HG02981 (cell line): ENCODE measurements around the gene DUS4L.
"Not testable (repeated sequence)": the region's sequence is repeated elsewhere in the genome, so short reads cannot be mapped to it uniquely, and the experiment has no call there.

ENCODE experiments used
- ATAC-seq: cut with Tn5 transposase; IDR thresholded peaks from one replicate; pipeline ENCODE4 v1.9.1; 2021; ENCODE audit warnings: mild to moderate bottlenecking, moderate library complexity; ENCODE audit not compliant: unreplicated experiment

Gene DUS4L, protein sequence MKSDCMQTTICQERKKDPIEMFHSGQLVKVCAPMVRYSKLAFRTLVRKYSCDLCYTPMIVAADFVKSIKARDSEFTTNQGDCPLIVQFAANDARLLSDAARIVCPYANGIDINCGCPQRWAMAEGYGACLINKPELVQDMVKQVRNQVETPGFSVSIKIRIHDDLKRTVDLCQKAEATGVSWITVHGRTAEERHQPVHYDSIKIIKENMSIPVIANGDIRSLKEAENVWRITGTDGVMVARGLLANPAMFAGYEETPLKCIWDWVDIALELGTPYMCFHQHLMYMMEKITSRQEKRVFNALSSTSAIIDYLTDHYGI

DNA sequence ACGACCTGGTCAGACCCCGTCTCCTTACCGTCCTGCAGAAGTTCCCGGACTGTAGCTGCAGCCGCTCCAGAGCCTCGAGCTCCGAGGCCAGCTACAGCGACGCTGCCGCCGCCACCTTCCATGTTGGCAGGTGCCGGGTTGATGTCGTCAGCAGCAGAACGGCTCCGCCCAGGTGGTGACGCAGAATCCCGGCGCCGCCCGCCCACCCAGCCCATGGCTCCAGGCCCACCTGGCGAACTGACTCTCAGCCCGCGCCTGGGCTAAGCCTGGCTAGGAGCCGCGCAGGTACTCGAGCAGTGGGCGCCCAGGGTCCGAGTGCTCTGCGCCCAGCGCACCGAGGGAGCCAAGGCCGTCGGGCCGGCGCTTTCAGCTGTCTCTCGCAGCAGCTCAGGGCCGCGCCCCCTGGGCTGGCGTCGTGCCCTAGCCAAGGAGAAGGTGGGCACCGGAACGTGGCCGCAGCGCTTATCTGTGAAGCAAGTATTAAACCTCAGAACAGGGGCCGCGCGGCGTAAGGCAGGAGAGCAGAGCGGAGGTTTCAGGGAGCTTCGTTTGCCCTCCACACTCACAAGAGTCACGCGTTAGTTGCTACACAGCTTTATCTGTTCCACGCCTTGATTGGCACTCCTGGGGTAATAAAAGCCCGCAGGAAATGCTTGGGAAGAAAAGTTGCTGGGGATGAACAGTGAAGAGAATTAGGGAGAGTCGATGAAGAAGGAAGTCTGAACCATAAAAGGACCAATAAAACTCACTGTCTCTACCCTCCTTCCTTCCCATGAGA lies at the start of gene DUS4L, which contains the start of gene COG5:
TSS of gene DUS4L (plus strand) at position 197 of the 778 bp plus-strand sequence. CDS start 3,100 bp downstream, outside the sequence.
TSS of gene COG5 (minus strand) at position 146 of the 778 bp plus-strand sequence. CDS start at position 122, 24 bp downstream.
- ATAC-seq: peak; percentile 96

DNA sequence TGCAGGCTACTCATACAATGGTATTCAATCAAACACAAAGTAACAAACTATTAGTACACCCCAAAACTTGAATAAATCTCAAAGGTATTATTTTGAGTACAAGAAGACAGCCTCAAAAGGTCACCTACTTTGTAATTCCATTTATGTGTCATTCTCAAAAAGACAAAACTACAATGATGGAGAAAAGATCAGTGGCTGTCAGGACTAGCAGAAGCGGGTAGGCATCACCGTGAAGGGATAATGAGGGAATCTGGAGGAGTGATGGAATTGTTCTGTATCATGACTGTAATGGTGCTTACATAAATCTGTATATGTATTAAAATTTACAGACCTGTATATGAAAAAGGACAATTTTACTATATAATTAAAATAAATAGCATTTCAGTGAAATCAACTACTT lies 37.1 kb upstream of the DUS4L start:
- no peak for ATAC-seq

DNA sequence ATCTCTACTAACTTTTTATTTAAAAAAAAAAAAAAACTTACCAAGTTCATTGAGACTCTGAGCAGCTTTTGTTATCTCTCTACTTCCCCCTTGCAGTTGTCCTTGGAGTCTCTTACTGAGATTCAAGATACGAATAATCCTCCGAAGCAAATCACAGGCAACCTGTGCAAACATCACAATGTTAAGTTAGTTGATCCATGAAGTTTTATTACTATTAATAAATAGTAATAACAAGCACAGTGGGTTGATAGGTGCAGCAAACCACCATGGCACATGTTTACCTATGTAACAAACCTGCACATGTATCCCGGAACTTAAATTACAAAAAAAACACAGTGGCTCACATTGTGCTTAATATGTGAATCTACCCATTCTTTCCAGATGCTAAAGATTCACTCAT lies 36.6 kb upstream of the DUS4L start:
- ATAC-seq: no peak

DNA sequence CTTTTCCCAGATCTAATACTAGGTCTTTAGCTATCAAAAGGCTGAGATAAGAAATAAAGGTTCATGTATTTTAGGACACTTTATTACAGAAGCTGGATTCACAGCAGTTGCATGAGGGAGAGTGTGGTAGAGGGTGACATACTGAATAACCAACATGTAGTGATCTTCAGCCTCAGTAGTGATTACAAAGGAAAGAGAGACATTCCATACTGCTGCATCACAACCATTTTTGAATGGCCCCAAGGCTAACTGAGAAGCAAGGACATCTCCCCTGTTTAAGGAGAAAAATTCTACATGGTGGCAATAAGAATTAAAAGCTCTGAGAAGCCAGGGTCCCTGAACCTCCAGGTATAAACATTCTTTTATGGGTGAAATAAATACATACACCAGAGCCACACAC lies 35.3 kb upstream of the DUS4L start:
- ATAC-seq: no peak

DNA sequence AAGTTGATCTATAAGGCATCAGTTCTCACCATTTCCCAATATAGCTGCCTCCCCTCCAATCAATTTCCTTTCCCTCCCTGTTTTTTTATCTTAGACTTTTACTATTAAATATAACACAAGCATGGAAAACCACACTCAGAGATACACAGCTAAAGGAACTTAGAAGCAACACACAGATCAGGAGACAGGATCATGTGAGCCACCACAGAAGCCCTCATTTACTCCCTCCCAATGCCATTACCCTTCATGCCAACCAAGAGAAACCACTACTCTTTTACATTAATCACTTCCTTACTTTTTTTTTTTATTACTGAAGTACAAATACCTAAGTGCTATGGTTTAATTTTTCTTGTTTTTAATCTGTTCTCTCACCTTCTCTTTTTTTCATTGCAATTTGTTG lies 33.0 kb upstream of the DUS4L start:
- no peak for ATAC-seq

DNA sequence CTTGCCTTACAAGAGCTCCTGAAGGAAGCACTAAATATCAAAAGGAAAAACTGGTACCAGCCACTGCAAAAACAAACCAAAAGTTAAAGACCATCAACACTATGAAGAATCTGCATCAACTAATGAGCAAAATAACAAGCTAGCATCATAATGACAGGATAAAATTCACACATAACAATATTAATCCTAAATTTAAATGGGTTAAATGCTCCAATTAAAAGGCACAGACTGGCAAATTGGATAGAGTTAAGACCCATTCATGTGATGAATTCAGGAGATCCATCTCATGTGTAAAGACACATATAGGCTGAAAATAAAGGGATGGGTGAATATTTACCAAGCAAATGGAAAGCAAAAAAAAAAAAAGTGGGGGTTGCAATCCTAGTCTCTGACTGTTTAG lies 29.6 kb upstream of the DUS4L start:
- no peak for ATAC-seq

DNA sequence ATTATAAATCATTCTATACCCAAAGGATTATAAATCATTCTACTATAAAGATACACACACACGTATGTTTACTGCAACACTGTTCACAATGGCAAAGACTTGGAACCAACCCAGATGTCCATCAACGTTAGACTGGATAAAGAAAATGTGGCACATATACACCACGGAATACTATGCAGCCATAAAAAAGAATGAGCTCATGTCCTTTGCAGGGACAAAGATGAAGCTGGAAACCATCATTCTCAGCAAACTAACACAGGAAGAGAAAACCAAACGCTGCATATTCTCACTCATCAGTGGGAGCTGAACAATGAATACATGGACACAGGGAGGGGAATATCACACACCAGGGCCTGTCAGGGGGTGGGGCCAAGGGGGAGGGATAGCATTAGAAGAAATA lies 26.5 kb upstream of the DUS4L start:
- not testable (repeated sequence) for ATAC-seq

DNA sequence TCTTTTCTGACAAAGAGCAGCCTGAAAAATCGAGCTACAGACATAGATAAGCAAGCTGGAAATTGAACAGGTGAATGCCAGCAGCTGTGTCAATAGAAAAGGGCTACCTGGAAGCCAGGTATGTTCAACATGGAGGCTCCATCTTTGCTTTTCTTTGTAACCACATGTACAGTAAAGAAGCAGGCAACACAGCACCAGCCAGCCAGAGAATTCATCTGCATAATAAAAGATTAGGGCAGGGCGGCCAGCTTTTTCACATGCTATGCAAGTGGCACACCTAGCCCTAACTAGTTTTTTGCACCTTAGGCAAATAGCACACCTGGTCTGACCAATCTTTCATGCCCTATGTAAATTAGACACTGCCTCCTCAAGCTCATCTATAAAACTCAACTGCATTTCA lies 25.8 kb upstream of the DUS4L start:
- ATAC-seq: no peak

DNA sequence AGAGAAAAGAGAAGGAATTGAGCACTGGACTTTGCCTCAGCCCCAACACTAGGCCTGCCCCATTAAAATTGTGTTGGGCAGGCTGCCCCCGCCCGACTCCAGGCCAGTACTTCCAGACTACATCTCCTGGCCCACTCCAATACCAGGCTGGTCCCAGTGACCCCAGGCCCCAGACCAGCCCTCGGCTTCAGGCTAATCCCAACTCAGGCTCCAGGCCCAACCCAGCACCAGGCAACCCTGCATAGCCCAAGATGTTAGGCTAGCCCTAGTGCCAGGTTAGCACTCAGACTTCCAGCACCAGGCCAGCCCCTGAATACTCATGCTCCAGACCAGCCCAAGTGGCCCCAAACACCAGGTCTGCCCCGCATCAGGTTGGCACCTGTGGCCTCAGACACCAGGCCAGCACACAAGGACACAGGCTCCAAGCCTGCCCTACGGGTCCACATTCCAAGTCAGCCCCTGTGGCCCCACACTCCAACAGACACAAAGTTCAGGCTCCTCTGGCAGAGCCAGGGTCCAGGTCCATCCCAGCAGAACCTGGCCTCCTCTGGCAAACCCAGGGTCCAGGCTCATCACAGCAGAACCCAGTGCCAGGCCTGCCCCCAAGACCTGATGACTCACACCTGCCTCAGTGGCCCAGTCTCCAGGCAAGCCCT lies 20.3 kb upstream of the DUS4L start:
- ATAC-seq: no peak

DNA sequence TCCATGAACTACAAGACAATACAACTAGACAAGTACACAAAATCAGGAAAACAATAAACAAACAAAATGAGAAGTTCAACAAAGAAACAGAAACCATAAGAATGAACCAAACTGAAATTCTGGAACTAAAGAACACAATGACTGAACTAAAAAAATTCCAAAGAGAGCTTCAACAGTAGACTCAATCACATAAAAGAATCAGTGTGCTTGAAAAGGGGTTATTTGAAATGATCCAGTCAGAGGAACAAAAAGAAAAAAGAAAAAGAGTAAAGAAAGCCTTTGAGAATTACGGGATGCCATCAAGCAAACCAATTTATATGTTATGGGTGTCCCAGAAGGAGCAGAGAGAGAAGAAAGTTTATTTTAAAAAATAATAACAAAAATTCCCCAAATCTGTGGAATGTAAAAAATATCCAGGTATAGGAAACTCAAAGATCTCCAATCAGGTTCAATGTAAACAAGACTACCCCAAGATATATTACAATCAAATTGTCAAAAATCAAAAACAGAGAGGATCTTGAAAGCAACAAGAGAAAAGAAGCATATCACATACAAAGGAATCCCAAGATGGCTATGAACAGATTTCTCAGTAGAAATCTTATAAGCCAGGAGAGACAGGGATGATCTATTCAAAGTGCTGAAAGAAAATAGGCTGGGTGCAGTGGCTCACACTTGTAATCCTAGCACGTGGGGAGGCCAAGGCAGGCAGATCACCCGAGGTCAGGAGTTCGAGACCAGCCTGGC lies 18.8 kb upstream of the DUS4L start:
- no peak for ATAC-seq

DNA sequence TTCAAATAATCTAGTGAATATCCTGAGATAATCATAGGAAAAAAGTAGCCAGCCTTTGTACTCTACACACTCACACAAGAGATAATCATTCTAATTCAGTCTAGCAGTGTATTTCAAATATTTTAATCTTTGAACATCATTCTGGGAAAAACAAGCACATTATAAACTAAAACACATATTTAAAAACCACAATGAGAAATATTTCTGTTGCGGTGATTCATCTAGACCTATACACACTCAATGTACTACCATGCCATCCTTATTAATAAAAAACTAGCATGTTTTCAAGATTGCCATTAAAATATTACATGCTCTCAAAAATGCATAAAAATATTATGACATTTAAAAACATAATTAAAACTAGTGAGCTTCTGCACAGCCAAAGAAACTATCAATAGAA lies 11.8 kb upstream of the DUS4L start:
- no peak for ATAC-seq

DNA sequence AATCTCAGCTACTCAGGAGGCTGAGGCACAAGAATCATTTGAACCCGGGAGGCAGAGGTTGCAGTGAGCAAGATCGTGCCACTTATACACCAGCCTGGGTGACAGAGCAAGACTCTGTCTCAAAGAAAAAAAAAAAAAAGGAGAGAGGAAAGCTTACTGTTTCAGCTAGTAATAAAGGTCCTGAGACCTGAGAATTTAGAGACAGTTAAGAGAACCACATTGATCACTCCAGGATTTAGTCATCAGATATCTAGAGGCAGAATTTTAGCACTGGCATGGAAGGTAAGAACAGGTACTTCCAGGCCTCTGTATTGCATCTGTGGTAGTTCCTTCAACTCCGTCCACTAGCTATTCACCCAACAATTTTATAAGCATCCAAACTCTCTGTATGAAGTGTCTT lies 7.9 kb upstream of the DUS4L start:
- no peak for ATAC-seq

DNA sequence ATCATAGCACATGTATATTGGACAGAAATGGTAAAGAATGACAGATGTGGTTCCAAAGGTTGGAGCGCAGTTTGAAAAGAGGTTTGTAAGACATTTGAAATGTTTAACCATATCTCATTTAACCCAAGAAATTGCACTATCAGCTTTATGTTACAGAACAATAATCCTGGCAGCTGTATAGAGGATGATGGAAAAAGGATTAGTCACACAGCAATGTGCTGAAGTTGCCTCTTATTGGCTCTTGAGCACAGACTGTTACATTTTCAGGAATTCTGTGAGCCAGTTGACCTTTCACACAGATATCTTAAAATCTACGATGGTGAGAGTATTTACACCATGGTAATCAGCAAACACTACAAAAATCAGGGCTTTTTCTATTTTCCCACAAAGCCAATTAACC lies 3.9 kb upstream of the DUS4L start:
- no peak for ATAC-seq

DNA sequence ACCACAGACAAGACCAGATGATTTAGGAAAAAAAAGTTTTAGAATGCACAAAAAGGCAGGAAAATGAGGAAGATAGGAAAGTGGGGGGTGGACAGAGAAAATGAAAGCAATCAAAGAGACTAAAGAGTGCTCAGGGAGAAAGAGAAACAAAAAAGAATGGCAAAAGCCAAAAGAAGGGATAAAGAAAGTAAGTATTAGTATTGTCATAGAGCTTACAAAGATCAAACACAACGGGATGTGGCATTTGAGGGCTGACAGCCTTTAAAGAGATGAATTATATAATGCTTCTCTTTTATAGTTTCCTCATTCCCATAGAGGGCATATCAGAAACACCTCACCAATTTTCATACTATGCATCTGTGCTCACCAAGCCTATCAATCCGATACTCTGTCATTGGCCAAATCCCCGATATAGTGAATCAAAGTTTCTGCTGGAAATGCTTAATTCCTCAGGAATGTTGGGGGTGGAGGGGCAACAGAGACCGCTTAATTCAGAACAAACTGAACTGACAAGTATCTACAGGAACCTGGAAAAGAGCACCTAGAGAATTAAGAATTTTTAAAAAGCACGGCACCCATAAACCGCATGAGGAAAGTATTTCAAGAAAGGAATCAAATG lies 2.8 kb upstream of the DUS4L start:
- no peak for ATAC-seq

DNA sequence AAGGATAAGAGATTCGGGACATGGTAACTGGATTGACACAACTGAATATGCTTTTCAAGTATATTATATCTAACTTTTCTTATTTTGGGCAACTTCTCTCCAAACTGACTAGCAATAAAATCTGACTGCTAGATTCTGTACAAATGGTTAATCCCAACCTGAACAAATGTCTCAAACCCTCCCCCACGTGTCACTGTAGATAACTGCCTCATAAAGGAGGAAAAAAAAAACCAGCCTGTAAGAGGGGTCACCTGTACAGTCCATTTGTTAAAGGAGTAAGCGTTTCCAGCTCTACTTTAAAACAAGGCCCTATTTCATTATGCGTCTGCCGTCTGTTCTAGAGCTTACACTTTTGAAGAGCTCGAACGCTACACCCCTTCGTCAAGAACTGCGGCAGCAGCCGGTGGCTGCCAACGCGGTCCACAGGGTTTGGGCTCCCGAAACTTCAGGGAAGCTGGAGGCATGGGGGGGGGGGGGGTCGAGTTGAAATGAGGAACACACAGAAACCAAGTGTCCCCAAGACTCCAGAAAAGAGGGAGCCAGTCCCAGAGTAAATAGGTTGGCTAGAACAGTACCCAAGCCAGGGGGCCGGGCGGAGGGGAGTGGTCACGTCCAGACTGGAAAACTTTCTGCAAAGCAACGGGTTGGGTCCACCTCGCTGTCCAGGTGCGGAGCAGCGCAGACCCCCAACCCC lies 543 bp upstream of the DUS4L start:
- ATAC-seq: peak; percentile 42

DNA sequence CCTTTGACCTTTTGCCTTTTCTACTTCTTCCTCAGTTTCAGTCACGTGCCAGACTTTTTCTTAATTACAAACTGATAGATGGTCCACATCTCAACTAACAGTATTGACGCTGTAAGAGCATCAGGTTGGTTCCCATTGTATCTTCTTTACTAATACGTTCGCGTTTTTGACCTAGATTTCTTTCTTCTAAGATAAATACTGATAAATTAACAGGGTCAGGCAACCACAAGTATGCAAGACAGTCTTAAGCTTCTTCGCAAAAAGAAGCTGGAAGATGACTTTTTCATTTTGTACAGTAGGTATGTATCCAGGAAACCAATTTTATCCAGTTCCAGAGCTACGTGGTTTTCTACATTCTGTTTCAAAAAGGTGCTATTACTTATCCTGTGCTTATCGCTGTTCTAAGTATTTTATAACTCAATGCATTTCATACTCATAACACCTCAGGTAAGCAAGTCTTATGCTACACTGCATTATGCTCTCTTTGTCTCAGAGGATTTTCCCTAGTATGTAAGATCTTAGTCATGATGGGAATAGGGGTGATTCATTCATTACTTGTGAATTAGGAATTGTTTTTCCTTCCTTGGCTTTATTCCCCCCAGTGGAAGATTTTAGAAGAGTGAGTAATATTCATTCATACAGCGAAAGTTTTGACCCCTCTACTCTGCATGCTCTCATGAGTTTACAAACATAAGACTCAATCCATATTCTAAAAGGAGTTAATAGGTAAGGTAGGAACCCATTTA lies 955 bp downstream of the DUS4L start:
- no peak for ATAC-seq

DNA sequence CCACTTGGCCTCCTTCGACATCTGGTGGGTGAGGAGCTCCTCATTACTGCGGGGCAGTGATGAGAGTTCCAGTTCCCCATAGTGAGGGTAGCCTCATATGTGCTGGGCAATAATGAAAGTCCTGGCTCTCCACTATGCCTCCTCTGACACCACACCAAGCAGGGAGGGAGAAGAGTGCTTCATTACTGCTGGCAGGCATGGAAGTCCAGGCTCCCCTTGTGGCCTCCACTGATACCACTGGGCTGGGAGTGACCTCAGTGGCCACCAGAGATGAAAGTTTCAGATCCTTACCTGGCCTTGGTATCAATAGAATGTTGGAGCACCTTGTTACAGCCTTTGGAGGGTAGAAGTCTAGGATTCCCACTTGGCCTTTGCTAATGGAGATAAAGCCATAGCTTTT lies 6.5 kb downstream of the DUS4L start:
- no peak for ATAC-seq

DNA sequence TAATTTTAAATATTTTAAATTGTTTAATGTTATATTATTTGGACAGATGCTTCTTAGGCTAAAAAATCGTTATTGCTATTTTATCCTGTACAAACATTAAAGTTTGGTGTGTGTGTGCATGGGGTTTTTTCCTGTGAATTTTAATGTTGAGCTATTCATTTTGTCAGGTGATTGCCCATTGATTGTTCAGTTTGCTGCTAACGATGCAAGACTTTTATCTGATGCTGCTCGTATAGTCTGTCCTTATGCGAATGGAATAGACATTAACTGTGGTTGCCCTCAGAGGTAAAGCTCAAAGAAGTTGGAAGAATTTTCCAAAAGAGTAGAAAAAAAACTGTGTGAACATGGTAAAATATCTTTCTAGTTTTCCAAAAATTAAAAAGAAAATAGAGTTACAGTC lies 9.8 kb downstream of the DUS4L start:
- no peak for ATAC-seq

DNA sequence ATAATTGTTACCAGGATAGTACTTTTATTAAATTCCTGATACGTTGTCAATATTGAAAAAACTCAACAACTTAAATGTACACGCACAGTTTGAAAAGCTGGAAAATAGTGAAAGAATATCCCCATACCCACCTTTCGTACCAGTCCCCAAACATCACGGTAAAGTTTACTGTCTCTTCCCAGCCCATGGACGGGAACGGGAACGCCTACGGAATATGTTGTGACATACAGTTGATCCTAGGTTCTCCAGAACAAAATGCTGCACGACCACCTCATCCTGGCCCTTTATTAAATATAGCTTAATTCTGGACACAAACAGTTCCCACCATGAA lies 15.7 kb downstream of the DUS4L start:
- no peak for ATAC-seq
